HEK293 (cell line): Measurements from ENCODE around the gene ZBTB24.

ENCODE experiments used
- CTCF ChIA-PET: fragments of 350-600 bp; formaldehyde crosslinking; extraction: SDS; loops from one replicate; lab custom pipeline; 2021; ENCODE audit warnings: antibody characterized with exemption; lab: Yijun Ruan, JAX
- POLR2A ChIA-PET: fragments of 300-600 bp; formaldehyde crosslinking; extraction: SDS; loops from one replicate; lab custom pipeline; 2020; ENCODE audit warnings: antibody characterized with exemption, inconsistent platforms; lab: Yijun Ruan, JAX
- H3K27ac ChIP-seq: fragments of 200-500 bp; sonication (Bioruptor generic); 2 replicates; pipeline ENCODE4 v1.5.1; 2014; ENCODE audit warnings: low read depth, low read length, control low read depth, inconsistent platforms; ENCODE audit errors: extremely low read depth
- H3K36me3 ChIP-seq, 2 experiments: fragments of 200-500 bp in 1 of 2; sonication (Bioruptor generic) in 1 of 2; 1 replicate in 1 of 2; 2 replicates in 1 of 2; pipeline ENCODE4 v1.5.1; 2014 to 2017; ENCODE audit warnings: inconsistent platforms in 2 of 2, low read length in 2 of 2; ENCODE audit not compliant: control insufficient read depth in 2 of 2, insufficient read depth in 1 of 2
- H3K4me1 ChIP-seq: fragments of 200-500 bp; sonication (Bioruptor generic); 2 replicates; pipeline ENCODE4 v1.5.1; 2014; ENCODE audit warnings: mild to moderate bottlenecking, low read length, inconsistent platforms; ENCODE audit not compliant: control insufficient read depth, insufficient read depth
- H3K4me3 ChIP-seq: 2 replicates; pipeline ENCODE4 v1.5.1; 2011; ENCODE audit warnings: low read depth, mild to moderate bottlenecking, control low read depth, low read length, moderate library complexity
- H3K9me3 ChIP-seq: fragments of 200-500 bp; sonication (Bioruptor generic); 2 replicates; pipeline ENCODE4 v1.5.1; 2014; ENCODE audit warnings: low read depth, low read length, inconsistent platforms; ENCODE audit not compliant: control insufficient read depth, insufficient read depth
- GLIS1 ChIP-seq: fragments of 450-650 bp; formaldehyde crosslinking; IDR thresholded peaks from 2 replicates; pipeline ENCODE4 v1.5.1; 2016; ENCODE audit warnings: missing biosample characterization, missing genetic modification characterization
- KLF1 ChIP-seq: fragments of 450-650 bp; formaldehyde crosslinking; IDR thresholded peaks from 2 replicates; pipeline ENCODE4 v1.5.1; 2016; ENCODE audit warnings: missing biosample characterization, missing genetic modification characterization
- KLF8 ChIP-seq: fragments of 450-650 bp; formaldehyde crosslinking; IDR thresholded peaks from 2 replicates; pipeline ENCODE4 v1.5.1; 2016; ENCODE audit warnings: missing biosample characterization, missing genetic modification characterization
- SP2 ChIP-seq: fragments of 450-650 bp; formaldehyde crosslinking; IDR thresholded peaks from 2 replicates; pipeline ENCODE4 v1.5.1; 2016; ENCODE audit warnings: missing biosample characterization, missing genetic modification characterization
- TCF7L2 ChIP-seq: IDR thresholded peaks from 2 replicates; pipeline ENCODE4 v1.6.1; 2011; ENCODE audit warnings: low read depth, mild to moderate bottlenecking, inconsistent platforms, low read length, moderate library complexity, borderline replicate concordance
- ZIC2 ChIP-seq: fragments of 450-650 bp; formaldehyde crosslinking; IDR thresholded peaks from 2 replicates; pipeline ENCODE4 v1.5.1; 2016; ENCODE audit warnings: missing biosample characterization, missing genetic modification characterization
- ZNF10 ChIP-seq: fragments of 450-650 bp; formaldehyde crosslinking; IDR thresholded peaks from 2 replicates; pipeline ENCODE4 v1.5.1; 2017; ENCODE audit warnings: missing biosample characterization, missing genetic modification characterization
- ZNF175 ChIP-seq: fragments of 450-650 bp; formaldehyde crosslinking; IDR thresholded peaks from 2 replicates; pipeline ENCODE4 v1.5.1; 2016; ENCODE audit warnings: missing biosample characterization, missing genetic modification characterization
- ZNF211 ChIP-seq: fragments of 450-650 bp; formaldehyde crosslinking; IDR thresholded peaks from 2 replicates; pipeline ENCODE4 v1.5.1; 2016; ENCODE audit warnings: low read depth, missing biosample characterization, missing genetic modification characterization
- ZNF24 ChIP-seq: fragments of 450-650 bp; formaldehyde crosslinking; IDR thresholded peaks from 2 replicates; pipeline ENCODE4 v1.5.1; 2016; ENCODE audit warnings: missing biosample characterization, missing genetic modification characterization
- ZNF324 ChIP-seq: fragments of 450-650 bp; formaldehyde crosslinking; IDR thresholded peaks from 2 replicates; pipeline ENCODE4 v1.5.1; 2016; ENCODE audit warnings: missing biosample characterization, missing genetic modification characterization
- ZNF335 ChIP-seq: fragments of 450-650 bp; formaldehyde crosslinking; conservative IDR thresholded peaks from 2 replicates; pipeline ENCODE4 v1.5.1; 2016; ENCODE audit warnings: missing biosample characterization, missing genetic modification characterization
- ZNF423 ChIP-seq: fragments of 450-650 bp; formaldehyde crosslinking; IDR thresholded peaks from 2 replicates; pipeline ENCODE4 v1.5.1; 2016; ENCODE audit warnings: missing biosample characterization, missing genetic modification characterization
- ZNF548 ChIP-seq: fragments of 450-650 bp; formaldehyde crosslinking; IDR thresholded peaks from 2 replicates; pipeline ENCODE4 v1.5.1; 2016; ENCODE audit warnings: missing biosample characterization, missing genetic modification characterization
- ZNF561 ChIP-seq: fragments of 450-650 bp; IDR thresholded peaks from 2 replicates; pipeline ENCODE4 v1.5.1; 2018; ENCODE audit warnings: missing biosample characterization, missing genetic modification characterization, borderline replicate concordance
- ZNF610 ChIP-seq: fragments of 450-650 bp; formaldehyde crosslinking; IDR thresholded peaks from 2 replicates; pipeline ENCODE4 v1.5.1; 2016; ENCODE audit warnings: missing biosample characterization, missing genetic modification characterization, borderline replicate concordance
- ZNF621 ChIP-seq: fragments of 450-650 bp; formaldehyde crosslinking; IDR thresholded peaks from 2 replicates; pipeline ENCODE4 v1.5.1; 2017; ENCODE audit warnings: missing biosample characterization, missing genetic modification characterization
- ZNF76 ChIP-seq: fragments of 450-650 bp; formaldehyde crosslinking; IDR thresholded peaks from 2 replicates; pipeline ENCODE4; 2016; ENCODE audit warnings: low read depth, missing biosample characterization, missing genetic modification characterization, borderline replicate concordance
- TF ChIP-seq, protein P1 (sequence below): fragments of 450-650 bp; formaldehyde crosslinking; conservative IDR thresholded peaks from 2 replicates; pipeline ENCODE4 v1.5.1; 2016; ENCODE audit warnings: low read depth, missing biosample characterization, missing genetic modification characterization
- TF ChIP-seq, protein P2 (sequence below): fragments of 450-650 bp; formaldehyde crosslinking; IDR thresholded peaks from 2 replicates; pipeline ENCODE4 v1.5.1; 2016; ENCODE audit warnings: missing biosample characterization, missing genetic modification characterization
- TF ChIP-seq, protein P3 (sequence below): fragments of 450-650 bp; formaldehyde crosslinking; IDR thresholded peaks from 2 replicates; pipeline ENCODE4 v1.5.1; 2016; ENCODE audit warnings: missing biosample characterization, missing genetic modification characterization, low read depth
- TF ChIP-seq, protein P4 (sequence below): fragments of 450-650 bp; formaldehyde crosslinking; IDR thresholded peaks from 2 replicates; pipeline ENCODE4 v1.5.1; 2016; ENCODE audit warnings: missing biosample characterization, missing genetic modification characterization
- TF ChIP-seq, protein P5 (sequence below): sonication (generic); formaldehyde crosslinking; IDR thresholded peaks from 2 replicates; pipeline ENCODE4 v1.8.1; 2022; ENCODE audit warnings: mild to moderate bottlenecking, moderate library complexity, missing genetic modification reagents

Gene ZBTB24

DNA sequence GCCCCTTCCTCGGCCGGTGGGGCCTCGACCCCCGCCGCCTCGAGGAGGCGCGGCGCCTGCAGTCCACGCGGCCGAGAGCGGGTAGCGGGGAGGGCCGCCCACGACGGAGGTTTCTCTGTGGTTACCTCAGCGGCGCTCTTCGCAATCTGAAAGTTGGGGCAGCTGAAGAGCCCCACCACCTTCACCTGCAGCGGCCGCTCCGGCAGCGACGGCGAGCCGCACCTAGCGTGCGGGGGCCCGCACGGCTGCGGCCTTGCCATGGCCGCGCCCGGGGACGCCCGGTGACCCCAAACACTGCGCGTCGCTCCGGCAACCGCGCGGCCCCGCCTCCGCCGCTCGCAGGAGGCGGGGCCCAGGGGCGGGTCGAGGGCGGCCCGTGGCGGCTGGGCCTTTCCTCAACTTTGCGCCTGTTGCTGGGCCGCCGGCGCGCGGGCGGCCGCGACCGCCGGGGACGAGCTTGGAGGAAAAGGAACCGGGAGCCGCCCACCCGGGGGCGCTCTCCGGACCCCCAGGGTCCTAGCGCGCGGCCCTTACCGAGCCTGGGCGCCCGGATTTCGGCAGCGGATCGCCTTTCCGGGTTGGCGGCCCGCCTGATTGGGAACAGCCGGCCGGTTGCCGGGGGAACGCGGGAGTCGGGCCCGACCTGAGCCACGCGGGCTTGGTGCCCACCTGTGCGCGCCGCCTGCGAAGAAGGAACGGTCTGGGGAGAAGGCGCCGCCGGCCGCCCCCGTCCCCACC lies 42.5 kb downstream of the ZBTB24 start, which contains the start of the genes PPIL6 and SMPD2:
Gene PPIL6, minus strand, starts transcription at position 298 of the 738 bp plus-strand sequence. Its CDS starts 38 bp downstream, at position 260.
Gene SMPD2, plus strand, starts transcription at position 394 of the 738 bp plus-strand sequence. CDS start 398 bp downstream, outside the sequence.
- no peaks in the 10 kb centered on the region for H3K9me3 ChIP-seq
- CTCF ChIA-PET: interaction anchor here (0.6 to 4.3 kb wide), 9 partner anchors 9 to 277 kb away, joined by 3 to 24 read pairs (median 4); partner anchors contain the start of genes CD164 and MICAL1
- H3K4me1 ChIP-seq: no peaks in the 10 kb centered on the region
- peak within 1 kb of the TSS; percentile 82 for H3K4me3 ChIP-seq
- peak within 1 kb of the TSS; percentile 68; the same call in 1 of the 2 replicates for H3K27ac ChIP-seq
- POLR2A ChIA-PET: interaction anchor here (1.0 to 2.9 kb wide), 10 partner anchors 10 to 346 kb away, joined by 3 to 17 read pairs (median 8); partner anchors contain the start of genes CD164, MICAL1 and SESN1
- H3K36me3 ChIP-seq: peaks cover 0 to 37% of the 10 kb centered on the region in 2 experiments; a peak in 1 of 3 replicates
- TF ChIP-seq, protein P1, sequence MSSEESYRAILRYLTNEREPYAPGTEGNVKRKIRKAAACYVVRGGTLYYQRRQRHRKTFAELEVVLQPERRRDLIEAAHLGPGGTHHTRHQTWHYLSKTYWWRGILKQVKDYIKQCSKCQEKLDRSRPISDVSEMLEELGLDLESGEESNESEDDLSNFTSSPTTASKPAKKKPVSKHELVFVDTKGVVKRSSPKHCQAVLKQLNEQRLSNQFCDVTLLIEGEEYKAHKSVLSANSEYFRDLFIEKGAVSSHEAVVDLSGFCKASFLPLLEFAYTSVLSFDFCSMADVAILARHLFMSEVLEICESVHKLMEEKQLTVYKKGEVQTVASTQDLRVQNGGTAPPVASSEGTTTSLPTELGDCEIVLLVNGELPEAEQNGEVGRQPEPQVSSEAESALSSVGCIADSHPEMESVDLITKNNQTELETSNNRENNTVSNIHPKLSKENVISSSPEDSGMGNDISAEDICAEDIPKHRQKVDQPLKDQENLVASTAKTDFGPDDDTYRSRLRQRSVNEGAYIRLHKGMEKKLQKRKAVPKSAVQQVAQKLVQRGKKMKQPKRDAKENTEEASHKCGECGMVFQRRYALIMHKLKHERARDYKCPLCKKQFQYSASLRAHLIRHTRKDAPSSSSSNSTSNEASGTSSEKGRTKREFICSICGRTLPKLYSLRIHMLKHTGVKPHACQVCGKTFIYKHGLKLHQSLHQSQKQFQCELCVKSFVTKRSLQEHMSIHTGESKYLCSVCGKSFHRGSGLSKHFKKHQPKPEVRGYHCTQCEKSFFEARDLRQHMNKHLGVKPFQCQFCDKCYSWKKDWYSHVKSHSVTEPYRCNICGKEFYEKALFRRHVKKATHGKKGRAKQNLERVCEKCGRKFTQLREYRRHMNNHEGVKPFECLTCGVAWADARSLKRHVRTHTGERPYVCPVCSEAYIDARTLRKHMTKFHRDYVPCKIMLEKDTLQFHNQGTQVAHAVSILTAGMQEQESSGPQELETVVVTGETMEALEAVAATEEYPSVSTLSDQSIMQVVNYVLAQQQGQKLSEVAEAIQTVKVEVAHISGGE (tag by site-specific recombination): 0 out of 2 replicates have a peak, but pooled peaks have one; percentile 26
- TF ChIP-seq ZIC2 (tag by site-specific recombination): peak; percentile 5; the same call in 1 of the 2 replicates
- peak; percentile 92 for TF ChIP-seq ZNF335 (tag by site-specific recombination)
- peak; percentile 22; the same call in 1 of the 2 replicates for TF ChIP-seq GLIS1 (tag by site-specific recombination)
- TF ChIP-seq ZNF76: no peak; the same call in 1 of the 2 replicates
- TF ChIP-seq, protein P2, sequence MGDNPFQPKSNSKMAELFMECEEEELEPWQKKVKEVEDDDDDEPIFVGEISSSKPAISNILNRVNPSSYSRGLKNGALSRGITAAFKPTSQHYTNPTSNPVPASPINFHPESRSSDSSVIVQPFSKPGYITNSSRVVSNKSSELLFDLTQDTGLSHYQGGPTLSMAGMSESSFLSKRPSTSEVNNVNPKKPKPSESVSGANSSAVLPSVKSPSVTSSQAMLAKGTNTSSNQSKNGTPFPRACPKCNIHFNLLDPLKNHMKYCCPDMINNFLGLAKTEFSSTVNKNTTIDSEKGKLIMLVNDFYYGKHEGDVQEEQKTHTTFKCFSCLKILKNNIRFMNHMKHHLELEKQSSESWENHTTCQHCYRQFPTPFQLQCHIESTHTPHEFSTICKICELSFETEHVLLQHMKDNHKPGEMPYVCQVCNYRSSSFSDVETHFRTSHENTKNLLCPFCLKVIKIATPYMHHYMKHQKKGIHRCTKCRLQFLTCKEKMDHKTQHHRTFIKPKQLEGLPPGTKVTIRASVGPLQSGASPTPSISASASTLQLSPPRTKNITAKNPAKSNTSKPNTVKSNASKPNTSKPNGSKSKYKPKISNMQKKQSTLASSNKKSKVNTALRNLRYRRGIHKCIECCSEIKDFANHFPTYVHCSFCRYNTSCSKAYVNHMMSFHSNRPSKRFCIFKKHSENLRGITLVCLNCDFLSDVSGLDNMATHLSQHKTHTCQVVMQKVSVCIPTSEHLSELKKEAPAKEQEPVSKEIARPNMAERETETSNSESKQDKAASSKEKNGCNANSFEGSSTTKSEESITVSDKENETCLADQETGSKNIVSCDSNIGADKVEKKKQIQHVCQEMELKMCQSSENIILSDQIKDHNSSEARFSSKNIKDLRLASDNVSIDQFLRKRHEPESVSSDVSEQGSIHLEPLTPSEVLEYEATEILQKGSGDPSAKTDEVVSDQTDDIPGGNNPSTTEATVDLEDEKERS (tag by site-specific recombination): no peak
- no peak for TF ChIP-seq ZNF211 (tag by site-specific recombination)
- no peak for TF ChIP-seq TCF7L2
- TF ChIP-seq ZNF621: no peak
- TF ChIP-seq, protein P3, sequence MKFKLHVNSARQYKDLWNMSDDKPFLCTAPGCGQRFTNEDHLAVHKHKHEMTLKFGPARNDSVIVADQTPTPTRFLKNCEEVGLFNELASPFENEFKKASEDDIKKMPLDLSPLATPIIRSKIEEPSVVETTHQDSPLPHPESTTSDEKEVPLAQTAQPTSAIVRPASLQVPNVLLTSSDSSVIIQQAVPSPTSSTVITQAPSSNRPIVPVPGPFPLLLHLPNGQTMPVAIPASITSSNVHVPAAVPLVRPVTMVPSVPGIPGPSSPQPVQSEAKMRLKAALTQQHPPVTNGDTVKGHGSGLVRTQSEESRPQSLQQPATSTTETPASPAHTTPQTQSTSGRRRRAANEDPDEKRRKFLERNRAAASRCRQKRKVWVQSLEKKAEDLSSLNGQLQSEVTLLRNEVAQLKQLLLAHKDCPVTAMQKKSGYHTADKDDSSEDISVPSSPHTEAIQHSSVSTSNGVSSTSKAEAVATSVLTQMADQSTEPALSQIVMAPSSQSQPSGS (tag by site-specific recombination): no peak
- TF ChIP-seq KLF8 (tag by site-specific recombination): peak; percentile 46; the same call in 1 of the 2 replicates
- TF ChIP-seq ZNF24: no peak
- TF ChIP-seq ZNF610 (tag by site-specific recombination): peak; percentile 18; the same call in 1 of the 2 replicates
- peak; percentile 43; the same call in 1 of the 2 replicates for TF ChIP-seq ZNF423 (tag by site-specific recombination)
- TF ChIP-seq KLF1 (tag by site-specific recombination): peak; percentile 53; the same call in 1 of the 2 replicates
- TF ChIP-seq, protein P4, sequence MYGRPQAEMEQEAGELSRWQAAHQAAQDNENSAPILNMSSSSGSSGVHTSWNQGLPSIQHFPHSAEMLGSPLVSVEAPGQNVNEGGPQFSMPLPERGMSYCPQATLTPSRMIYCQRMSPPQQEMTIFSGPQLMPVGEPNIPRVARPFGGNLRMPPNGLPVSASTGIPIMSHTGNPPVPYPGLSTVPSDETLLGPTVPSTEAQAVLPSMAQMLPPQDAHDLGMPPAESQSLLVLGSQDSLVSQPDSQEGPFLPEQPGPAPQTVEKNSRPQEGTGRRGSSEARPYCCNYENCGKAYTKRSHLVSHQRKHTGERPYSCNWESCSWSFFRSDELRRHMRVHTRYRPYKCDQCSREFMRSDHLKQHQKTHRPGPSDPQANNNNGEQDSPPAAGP (tag by site-specific recombination): 0 out of 2 replicates have a peak, but pooled peaks have one; percentile 2
- TF ChIP-seq ZNF175 (tag by site-specific recombination): no peak
- no peak for TF ChIP-seq ZNF548
- TF ChIP-seq SP2 (tag by site-specific recombination): peak; percentile 45
- TF ChIP-seq ZNF324: peak; percentile 34; the same call in 1 of the 2 replicates
- TF ChIP-seq, protein P5, sequence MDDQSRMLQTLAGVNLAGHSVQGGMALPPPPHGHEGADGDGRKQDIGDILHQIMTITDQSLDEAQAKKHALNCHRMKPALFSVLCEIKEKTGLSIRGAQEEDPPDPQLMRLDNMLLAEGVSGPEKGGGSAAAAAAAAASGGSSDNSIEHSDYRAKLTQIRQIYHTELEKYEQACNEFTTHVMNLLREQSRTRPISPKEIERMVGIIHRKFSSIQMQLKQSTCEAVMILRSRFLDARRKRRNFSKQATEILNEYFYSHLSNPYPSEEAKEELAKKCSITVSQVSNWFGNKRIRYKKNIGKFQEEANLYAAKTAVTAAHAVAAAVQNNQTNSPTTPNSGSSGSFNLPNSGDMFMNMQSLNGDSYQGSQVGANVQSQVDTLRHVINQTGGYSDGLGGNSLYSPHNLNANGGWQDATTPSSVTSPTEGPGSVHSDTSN (CRISPR knock-in tag): peak; percentile 53; the same call in 1 of the 2 replicates
- TF ChIP-seq ZNF561 (tag by site-specific recombination): peak; percentile 49
- TF ChIP-seq ZNF10 (tag by site-specific recombination): no peak
